Right kidney (tissue), 1 donor: ENCODE results near the gene MAPKAP1.

ENCODE experiments used
- DNase-seq: peaks from one replicate; pipeline ENCODE4 v3.0.0-alpha.2; 2016

MAPKAP1 gene

GRCh38 chr9:125447202-125447802 is 259.7 kb downstream of the MAPKAP1 start:
- DNase-seq = no peak

- no peak for DNase-seq
Measured at GRCh38 chr9:125446561-125447094, 260.4 kb downstream of the MAPKAP1 start.

DNA sequence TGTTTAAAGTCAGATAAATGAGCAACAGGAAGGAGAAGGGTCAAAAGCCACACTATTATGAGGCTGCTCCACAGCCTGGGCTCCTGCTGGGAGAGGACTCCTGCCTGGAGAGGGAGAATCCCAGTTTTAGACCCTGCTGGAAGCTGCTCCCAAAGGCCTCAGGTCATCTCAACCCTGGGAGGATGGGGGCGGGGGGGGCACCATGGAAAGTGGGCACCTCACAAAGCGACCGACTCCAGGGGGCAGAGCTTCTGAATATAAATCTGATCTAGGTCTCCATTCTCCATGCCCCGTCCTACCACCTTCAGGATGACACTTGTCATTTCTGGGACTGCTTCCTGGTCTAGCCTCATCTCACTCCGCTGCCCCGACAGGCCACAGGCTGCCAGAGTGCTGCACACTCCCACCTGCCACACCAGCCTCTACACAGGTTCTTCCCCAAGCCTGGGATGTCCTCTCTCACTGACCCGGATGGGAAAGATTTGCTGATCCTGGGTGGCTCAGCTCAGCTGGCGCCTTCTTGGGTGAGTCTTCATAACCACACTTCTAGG is 262.0 kb downstream of the MAPKAP1 start:
- no peak for DNase-seq

DNA sequence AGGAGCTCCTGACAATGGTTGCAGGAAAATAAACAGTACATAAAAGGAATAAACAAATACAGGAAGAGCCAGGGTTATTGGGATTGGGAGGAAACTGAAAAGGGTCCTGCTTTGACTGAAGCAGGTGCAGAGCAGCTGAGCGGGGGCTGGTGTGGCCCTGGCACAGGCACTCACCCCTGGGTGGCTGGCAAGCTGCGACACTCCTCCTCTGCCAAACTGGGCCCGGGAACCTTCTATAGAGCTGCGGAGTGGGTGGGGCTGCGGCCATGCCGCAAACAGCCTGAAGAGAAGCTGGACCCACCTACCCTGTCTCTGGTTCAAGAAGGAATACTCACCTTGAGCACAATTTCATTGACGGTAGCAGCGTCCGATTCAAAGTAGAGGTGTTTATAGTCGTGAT is 262.8 kb downstream of the MAPKAP1 start:
- DNase-seq = no peak

- DNase-seq = no peak
Measured at GRCh38 chr9:125443367-125443766, 263.6 kb downstream of the MAPKAP1 start.

- DNase-seq = no peak
Measured at GRCh38 chr9:125442452-125442851, 264.6 kb downstream of the MAPKAP1 start.

DNA sequence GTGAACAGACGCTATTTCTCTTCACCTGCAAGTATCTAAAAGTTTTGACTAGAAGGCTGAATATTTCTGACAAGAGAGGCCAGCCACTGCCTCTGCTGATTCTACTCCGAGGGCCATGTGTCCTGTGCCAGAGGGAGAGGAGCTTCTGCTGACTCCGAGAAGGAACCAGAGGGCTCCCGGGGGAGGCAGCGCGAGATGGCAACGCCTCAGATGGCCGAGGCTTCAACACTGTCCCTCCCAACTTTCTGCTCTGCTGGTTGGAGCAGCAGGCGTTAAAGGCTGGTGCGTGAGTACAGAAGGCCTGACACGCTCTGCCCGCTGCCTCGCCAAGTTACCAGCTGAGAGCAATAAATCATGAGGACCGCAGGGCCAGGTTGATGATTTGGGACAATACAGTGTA is 266.6 kb downstream of the MAPKAP1 start:
- no peak for DNase-seq

DNA sequence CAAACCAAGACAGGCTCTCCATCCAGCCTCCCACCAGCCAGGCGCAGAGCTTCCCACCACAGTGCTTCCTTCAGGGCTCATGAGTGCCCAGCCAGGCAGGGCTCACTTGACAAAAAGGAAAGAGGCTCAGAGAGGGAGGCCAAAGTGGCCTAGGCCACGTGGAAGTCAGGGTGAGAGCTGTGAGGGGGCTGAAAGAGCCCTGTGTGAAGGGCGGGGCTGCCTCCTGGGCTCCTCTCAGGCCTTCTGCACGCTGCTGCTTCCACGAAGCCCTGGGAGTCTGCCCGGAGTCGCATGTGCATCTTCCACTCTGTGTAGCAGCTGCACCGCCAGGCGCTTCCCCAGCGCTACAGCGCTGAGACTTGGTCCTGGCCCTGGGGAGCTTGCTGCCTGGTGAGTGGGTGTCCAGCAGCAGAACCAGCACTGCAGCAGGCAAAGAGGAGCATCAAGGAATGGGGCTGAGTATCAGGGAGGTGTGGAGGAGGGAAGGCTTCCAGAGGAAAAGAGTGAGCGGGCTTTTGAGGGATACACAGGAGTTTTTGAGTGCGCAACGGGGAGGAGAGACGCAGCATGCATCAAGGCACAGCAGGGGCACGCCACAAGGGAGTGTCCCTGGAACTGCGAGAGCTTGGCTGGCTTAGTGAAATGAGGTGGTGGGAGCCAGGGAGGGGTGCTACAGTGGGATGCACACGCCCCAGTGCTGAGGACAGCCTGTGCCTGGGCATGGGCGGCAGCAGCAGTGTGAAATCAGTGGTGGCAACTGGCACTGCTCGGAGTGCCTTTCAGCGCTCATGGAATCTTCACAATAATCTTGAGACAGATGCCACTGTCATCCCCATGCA is 267.4 kb downstream of the MAPKAP1 start:
- no peak for DNase-seq

GRCh38 chr9:125438506-125439433 is 268.2 kb downstream of the MAPKAP1 start:
- no peak for DNase-seq

DNA sequence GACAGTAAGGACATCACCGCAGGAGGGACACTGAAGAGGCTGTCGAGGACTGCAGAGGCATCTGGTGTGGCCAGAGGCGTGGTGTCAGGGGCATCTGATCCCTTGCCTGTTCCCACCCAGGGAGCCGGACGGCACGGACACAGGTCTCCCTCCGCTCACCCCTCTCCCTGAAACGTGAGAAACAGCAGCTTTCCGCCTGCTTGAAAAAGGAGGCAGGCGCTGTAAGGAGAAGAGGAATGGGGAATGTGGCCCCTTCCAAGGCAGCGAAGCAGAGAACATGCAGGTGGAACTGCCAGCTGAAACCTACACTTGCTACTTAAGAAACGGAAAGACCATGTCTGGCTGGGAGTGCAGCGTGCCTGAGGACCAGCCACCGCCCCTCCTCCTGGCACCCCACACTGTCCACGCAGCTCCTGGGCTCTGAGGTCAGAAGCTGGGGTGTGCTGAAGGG is 269.2 kb downstream of the MAPKAP1 start:
- DNase-seq = no peak

GRCh38 chr9:125436613-125437443 is 270.2 kb downstream of the MAPKAP1 start:
- no peak for DNase-seq

GRCh38 chr9:125435776-125436612 is 271.0 kb downstream of the MAPKAP1 start:
- no peak for DNase-seq

DNA sequence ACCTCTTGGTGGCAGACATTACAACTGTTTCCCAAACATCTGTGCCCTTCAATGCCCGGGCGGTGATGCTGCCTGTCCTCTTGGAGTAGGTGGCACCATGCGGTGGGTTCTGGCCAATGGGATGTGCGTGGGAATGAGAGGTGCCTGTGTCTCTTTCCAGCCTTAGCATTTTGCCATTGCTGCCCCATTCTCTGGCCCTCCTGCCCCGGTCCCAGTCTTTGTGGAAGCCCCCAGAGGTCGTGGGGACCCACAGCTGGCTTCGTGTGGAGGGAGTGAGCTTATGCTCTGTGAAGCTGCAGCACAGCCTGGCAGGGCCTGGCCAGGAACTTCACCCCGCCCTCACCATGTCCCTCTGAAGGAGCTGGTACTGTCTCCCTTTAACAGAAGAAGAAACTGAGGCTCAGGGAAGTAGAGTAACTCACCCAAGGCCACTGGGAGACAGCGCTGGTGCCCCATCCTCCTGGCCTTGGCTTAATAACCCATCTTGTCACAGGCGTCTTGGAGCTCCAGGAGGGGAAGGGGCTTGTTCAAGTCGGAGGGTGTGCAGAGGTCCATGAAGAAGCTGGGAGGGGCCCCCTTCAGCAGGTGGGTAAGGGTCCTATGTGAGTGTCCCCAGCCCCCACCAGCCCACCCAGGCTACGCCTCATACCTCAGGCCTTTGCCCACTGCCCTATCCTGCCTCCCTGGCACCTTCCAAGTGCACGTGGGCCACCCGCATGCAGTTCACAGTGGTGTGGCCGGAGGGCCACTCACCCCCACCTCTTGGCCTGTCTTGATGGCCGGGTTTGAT is 271.8 kb downstream of the MAPKAP1 start:
- no peak for DNase-seq

GRCh38 chr9:125433461-125434011 is 273.5 kb downstream of the MAPKAP1 start:
- DNase-seq = no peak

DNA sequence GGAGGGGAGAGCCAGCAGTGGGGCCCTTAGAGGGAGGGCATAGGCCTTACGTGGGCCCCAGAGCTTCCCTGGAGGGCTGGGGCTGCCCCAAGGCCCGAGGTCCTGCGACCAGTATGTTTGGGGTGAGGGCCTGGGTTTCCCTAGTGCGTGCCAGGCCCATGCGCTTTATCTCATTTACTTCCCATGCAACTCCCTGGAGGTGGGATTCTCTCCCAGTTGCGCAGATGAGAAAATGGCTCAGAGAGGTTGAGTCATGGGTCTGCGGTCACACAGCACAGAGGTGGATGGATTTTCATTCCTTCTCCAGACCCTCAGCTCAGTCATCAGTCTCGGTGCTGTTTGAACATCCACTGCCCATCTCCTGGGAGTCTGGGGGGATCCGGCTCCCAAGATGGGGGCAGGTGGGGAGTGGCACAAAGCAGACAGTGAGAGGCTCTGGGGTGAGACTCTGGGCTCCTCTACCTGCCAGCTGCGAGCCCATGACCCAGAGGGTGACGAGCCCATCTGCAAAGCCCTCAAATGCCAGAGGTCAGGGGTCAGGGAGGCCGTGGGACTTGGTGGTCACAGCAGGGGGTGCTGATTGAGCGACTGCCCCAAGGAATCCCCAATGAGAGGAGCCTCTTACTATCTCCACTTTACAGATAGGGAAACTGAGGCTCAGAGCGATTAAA is 274.2 kb downstream of the MAPKAP1 start:
- no peak for DNase-seq

DNA sequence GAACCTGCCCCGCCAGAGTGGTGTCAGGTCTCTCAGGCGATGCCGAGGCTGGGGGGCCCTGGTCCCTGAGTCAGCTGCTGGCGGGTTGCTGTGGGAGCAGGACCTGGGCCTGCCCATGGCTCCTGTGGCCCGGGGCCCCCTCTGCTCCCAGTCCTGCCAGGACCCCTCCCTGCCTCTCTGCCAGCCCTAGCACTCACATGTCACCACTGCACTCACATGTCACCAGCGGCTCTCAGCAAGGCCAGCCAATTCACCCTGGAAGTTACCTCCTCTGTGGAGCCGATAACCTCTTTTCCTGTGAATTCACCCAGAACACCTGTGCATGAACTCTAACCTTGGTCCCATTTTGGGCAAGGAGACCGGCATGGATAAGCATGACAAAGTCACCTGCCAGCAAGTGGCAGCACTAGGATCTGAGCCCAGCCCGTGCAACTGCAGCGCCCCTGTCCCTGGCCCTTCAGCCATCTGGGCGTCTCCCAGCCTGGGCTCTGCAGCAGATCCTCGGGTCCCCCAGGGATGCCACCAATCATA is 275.2 kb downstream of the MAPKAP1 start:
- DNase-seq = peak; percentile 6

DNA sequence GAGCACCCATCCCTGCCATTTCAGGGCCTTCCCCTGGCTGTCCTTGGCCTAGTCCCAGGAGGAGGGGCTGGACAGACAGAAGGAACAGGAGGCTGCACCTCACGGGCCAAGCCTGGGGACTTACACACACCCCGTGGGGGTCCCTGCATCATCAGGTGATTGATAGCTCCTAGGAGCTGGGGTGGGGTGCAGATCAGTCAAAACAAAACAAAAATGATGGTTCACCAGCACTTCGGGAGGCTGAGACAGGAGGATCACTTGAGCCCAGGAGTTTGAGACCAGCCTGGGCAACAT is 276.0 kb downstream of the MAPKAP1 start:
- no peak for DNase-seq
